Measurements from ENCODE around the gene IQSEC1.

IQSEC1 gene

GRCh38 chr3:12947504-12948369 lies 125.5 kb downstream of the IQSEC1 start:
- DNase-seq = no peak

- no peak for DNase-seq
These were observed 126.4 kb downstream of the IQSEC1 start for GRCh38 chr3:12946649-12947316.

- no peak for DNase-seq
These were observed 127.0 kb downstream of the IQSEC1 start for GRCh38 chr3:12946251-12946648.

- DNase-seq = no peak
These were observed 128.4 kb downstream of the IQSEC1 start for GRCh38 chr3:12944849-12945248.

GRCh38 chr3:12944413-12944812 lies 128.8 kb downstream of the IQSEC1 start:
- DNase-seq = no peak

- no peak for DNase-seq
These were observed 129.9 kb downstream of the IQSEC1 start for GRCh38 chr3:12943124-12944021.

GRCh38 chr3:12941495-12942023 lies 131.7 kb downstream of the IQSEC1 start:
- no peak for DNase-seq

GRCh38 chr3:12940854-12941253 lies 132.4 kb downstream of the IQSEC1 start:
- no peak for DNase-seq

GRCh38 chr3:12939137-12939536 lies 134.1 kb downstream of the IQSEC1 start:
- no peak for DNase-seq

- no peak for DNase-seq
These were observed 134.9 kb downstream of the IQSEC1 start for GRCh38 chr3:12938258-12938711.

GRCh38 chr3:12935861-12936830 lies 137.1 kb downstream of the IQSEC1 start:
- DNase-seq = no peak

- no peak for DNase-seq
These were observed 138.0 kb downstream of the IQSEC1 start for GRCh38 chr3:12935023-12935860.

GRCh38 chr3:12934431-12934830 lies 138.8 kb downstream of the IQSEC1 start:
- no peak for DNase-seq

GRCh38 chr3:12933901-12934300 lies 139.3 kb downstream of the IQSEC1 start:
- no peak for DNase-seq

GRCh38 chr3:12932754-12933153 lies 140.5 kb downstream of the IQSEC1 start:
- DNase-seq = no peak

GRCh38 chr3:12932347-12932746 lies 140.9 kb downstream of the IQSEC1 start:
- no peak for DNase-seq

- no peak for DNase-seq
These were observed 141.8 kb downstream of the IQSEC1 start for GRCh38 chr3:12931273-12931905.

- no peak for DNase-seq
These were observed 143.4 kb downstream of the IQSEC1 start for GRCh38 chr3:12929801-12930200.

GRCh38 chr3:12926660-12927059 lies 146.6 kb downstream of the IQSEC1 start:
- no peak for DNase-seq

GRCh38 chr3:12925648-12926047 lies 147.6 kb downstream of the IQSEC1 start:
- DNase-seq = no peak

All from activated CD4-positive, alpha-beta T cell treated with anti-CD3 and anti-CD28 coated beads, Interleukin-2, amount 50 U/mL, for 4 hours (primary cell).